ENCODE results near the gene PLCG2.

PLCG2 gene

DNA sequence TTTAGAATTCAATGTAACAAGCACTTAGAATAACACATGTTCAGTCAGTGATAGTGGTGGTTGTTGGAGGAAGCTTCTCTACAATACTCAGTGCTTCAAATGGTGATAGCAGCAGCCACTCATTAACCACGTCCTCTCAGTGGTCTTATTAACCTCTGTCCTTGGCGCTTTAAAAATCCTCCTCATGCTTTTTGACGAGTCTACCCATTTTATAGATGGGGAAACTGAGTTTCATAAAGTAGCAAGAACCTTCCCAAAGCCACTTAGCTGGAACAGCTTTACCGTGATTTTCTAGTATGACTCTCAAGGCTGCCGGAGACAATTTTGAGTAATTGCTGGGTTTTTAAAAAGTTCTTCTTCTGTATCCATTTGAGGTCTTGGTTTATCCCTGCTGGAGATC is 47.4 kb downstream of the PLCG2 start:
- Histone ChIP-seq H3K36me3 (replicated peaks; ENCODE audit: low read depth, low read length) (peaks cover 32% of the 10 kb centered on the region), H3K27ac (ENCODE audit: low read length) (peak overlapping the region; percentile 41), H3K4me1 (ENCODE audit: low read length) (peaks cover 92% of the 10 kb centered on the region), H3K9ac (ENCODE audit: low read length) (no peak overlapping the region), H3K9me3 (ENCODE audit: insufficient read depth, low read length) (peaks cover 5% of the 10 kb centered on the region; the same call in 1 of the 2 replicates), H3K4me2 (ENCODE audit: low read length) (peak overlapping the region; percentile 53), H3K79me2 (ENCODE audit: low read length) (peaks cover 87% of the 10 kb centered on the region), H3K4me3 (ENCODE audit: low read length) (no peak overlapping the region), H4K20me1 (ENCODE audit: insufficient read depth, low read length) (peaks cover 8% of the 10 kb centered on the region; the same call in 1 of the 2 replicates), H2AFZ (ENCODE audit: low read depth, low read length) (no peak overlapping the region), H3K27me3 (ENCODE audit: low read depth, low read length) (no peaks in the 10 kb centered on the region)
- TF ChIP-seq EZH2phosphoT487 (IDR thresholded peaks at IDR 0.05; ENCODE audit: low read depth) = no peak
- TF ChIP-seq, protein P1, sequence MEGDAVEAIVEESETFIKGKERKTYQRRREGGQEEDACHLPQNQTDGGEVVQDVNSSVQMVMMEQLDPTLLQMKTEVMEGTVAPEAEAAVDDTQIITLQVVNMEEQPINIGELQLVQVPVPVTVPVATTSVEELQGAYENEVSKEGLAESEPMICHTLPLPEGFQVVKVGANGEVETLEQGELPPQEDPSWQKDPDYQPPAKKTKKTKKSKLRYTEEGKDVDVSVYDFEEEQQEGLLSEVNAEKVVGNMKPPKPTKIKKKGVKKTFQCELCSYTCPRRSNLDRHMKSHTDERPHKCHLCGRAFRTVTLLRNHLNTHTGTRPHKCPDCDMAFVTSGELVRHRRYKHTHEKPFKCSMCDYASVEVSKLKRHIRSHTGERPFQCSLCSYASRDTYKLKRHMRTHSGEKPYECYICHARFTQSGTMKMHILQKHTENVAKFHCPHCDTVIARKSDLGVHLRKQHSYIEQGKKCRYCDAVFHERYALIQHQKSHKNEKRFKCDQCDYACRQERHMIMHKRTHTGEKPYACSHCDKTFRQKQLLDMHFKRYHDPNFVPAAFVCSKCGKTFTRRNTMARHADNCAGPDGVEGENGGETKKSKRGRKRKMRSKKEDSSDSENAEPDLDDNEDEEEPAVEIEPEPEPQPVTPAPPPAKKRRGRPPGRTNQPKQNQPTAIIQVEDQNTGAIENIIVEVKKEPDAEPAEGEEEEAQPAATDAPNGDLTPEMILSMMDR (IDR thresholded peaks at IDR 0.05; ENCODE audit: low read depth, low read length) = no peak

DNA sequence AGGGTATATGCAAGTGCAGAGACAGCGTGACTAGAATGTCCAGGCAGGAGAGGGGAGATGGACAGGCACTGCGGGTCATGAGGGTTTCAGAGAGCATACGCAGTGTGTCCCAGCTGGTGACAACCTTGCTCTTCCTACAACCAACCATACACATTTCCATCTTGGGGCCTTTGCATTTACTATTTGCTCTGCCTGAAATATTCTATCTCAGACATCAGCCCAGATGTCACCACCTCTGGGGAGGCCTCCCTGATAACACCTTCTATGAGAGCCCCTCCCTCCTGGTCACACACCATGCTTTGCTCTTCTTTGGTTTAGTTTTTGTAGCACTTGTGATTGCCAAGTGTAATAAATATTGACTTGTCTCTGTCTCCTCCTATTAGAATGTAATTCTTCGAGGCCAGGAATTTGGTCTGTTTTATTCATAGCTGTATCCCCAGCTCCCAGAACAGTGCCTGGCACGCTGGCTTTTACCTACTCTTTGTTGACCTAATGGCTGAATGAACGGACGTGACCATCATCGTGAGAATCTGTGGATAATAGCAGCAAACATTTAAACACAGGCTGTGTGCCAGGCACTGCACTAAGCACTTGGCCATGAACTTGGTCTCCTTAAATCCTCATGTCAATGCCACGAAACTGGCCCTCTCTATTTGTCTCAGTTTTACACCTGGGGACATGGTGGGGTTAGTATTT is 51.9 kb downstream of the PLCG2 start:
- H3K4me3 ChIP-seq (ENCODE audit: low read length) = peak overlapping the region; percentile 74
- H3K36me3 ChIP-seq (replicated peaks; ENCODE audit: low read depth, low read length) = peaks cover 23% of the 10 kb centered on the region
- peaks cover 29% of the 10 kb centered on the region; the same call in 1 of the 2 replicates for H4K20me1 ChIP-seq (ENCODE audit: insufficient read depth, low read length)
- TF ChIP-seq, protein P1 (IDR thresholded peaks at IDR 0.05; ENCODE audit: low read depth, low read length) = no peak
- TF ChIP-seq EZH2phosphoT487 (IDR thresholded peaks at IDR 0.05; ENCODE audit: low read depth) = no peak
- H3K79me2 ChIP-seq (ENCODE audit: low read length) = peaks cover 87% of the 10 kb centered on the region
- H3K4me2 ChIP-seq (ENCODE audit: low read length) = peak overlapping the region; percentile 99
- no peaks in the 10 kb centered on the region for H3K27me3 ChIP-seq (ENCODE audit: low read depth, low read length)
- H2AFZ ChIP-seq (ENCODE audit: low read depth, low read length) = no peak overlapping the region
- H3K9ac ChIP-seq (ENCODE audit: low read length) = peak overlapping the region; percentile 85
- H3K9me3 ChIP-seq (ENCODE audit: insufficient read depth, low read length) = no peaks in the 10 kb centered on the region
- H3K4me1 ChIP-seq (ENCODE audit: low read length) = peaks cover 95% of the 10 kb centered on the region
- H3K27ac ChIP-seq (ENCODE audit: low read length) = peak overlapping the region; percentile 85

DNA sequence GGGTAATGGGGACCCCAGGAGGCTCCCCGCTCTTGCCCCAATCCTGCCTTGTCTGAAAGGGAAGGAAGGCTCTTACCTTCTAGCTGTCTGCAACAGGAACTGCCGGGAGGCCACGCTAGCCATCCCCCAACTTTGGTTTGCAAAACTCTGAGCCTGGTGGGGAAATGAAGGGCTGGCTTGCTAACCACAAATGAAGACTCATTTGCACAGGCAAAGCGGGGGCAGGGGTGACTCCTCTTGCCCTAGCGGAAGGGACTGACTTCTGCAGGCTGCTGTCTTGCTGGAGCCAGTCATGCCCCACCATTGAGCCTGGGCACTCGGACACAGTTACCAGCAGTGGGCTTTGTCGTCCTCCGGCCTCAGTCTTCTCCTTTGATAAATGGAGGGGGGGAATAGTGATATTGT is 52.6 kb downstream of the PLCG2 start:
- peak overlapping the region; percentile 99 for H3K4me2 ChIP-seq (ENCODE audit: low read length)
- peaks cover 95% of the 10 kb centered on the region for H3K4me1 ChIP-seq (ENCODE audit: low read length)
- no peaks in the 10 kb centered on the region for H3K27me3 ChIP-seq (ENCODE audit: low read depth, low read length)
- peaks cover 24% of the 10 kb centered on the region for H3K36me3 ChIP-seq (replicated peaks; ENCODE audit: low read depth, low read length)
- no peak overlapping the region for H2AFZ ChIP-seq (ENCODE audit: low read depth, low read length)
- H3K4me3 ChIP-seq (ENCODE audit: low read length) = peak overlapping the region; percentile 74
- TF ChIP-seq, protein P1 (IDR thresholded peaks at IDR 0.05; ENCODE audit: low read depth, low read length) = peak; percentile 18; the same call in 1 of the 2 replicates
- TF ChIP-seq EZH2phosphoT487 (IDR thresholded peaks at IDR 0.05; ENCODE audit: low read depth) = no peak
- H3K9ac ChIP-seq (ENCODE audit: low read length) = peak overlapping the region; percentile 85
- peak overlapping the region; percentile 85 for H3K27ac ChIP-seq (ENCODE audit: low read length)
- no peaks in the 10 kb centered on the region for H3K9me3 ChIP-seq (ENCODE audit: insufficient read depth, low read length)
- peaks cover 33% of the 10 kb centered on the region; the same call in 1 of the 2 replicates for H4K20me1 ChIP-seq (ENCODE audit: insufficient read depth, low read length)
- peaks cover 85% of the 10 kb centered on the region for H3K79me2 ChIP-seq (ENCODE audit: low read length)

DNA sequence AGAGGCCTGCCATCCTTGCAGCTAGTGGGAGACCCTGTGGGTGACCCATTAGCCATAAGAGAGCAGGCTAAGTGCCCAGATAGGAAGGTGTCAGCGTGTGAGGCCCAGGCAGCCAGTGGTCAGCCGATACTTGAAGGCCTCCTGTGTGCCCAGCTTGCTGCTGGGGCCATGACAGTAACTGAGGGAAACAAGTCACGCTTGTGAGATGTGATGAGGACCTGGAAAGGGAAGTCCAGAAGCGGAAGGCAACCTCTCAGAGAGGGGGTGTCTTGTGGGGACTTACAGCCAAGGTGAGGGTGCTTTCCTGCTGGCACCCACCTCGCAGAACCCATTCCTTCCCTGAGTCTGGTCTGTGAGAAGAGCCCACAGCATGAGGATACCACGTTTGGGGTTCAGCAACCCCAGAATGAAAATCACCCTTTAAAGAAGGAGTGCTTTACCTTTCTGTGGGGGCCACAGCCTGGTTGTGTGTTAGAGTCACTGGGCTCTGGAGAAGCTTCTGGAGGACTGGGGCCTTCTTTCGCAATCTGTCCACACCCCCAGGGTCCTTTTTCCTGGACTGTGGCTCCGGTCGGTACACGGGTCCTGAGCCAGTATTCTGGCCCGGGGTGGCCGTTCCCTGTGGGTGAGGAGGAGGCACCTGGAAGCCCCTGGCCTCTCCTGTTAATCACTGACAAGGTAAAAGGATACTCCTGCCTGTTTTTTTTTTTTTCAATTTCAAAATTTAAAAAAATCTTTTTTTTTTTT is 53.9 kb downstream of the PLCG2 start:
- Histone ChIP-seq H3K4me3 (ENCODE audit: low read length) (peak overlapping the region; percentile 74; the same call in 1 of the 2 replicates), H3K9ac (ENCODE audit: low read length) (peak overlapping the region; percentile 33; the same call in 1 of the 2 replicates), H3K36me3 (replicated peaks; ENCODE audit: low read depth, low read length) (peaks cover 14% of the 10 kb centered on the region), H3K4me1 (ENCODE audit: low read length) (peaks cover 95% of the 10 kb centered on the region), H3K27ac (ENCODE audit: low read length) (peak overlapping the region; percentile 85), H2AFZ (ENCODE audit: low read depth, low read length) (no peak overlapping the region), H4K20me1 (ENCODE audit: insufficient read depth, low read length) (peaks cover 40% of the 10 kb centered on the region), H3K79me2 (ENCODE audit: low read length) (peaks cover 80% of the 10 kb centered on the region), H3K4me2 (ENCODE audit: low read length) (peak overlapping the region; percentile 99), H3K27me3 (ENCODE audit: low read depth, low read length) (no peaks in the 10 kb centered on the region), H3K9me3 (ENCODE audit: insufficient read depth, low read length) (no peaks in the 10 kb centered on the region)
- TF ChIP-seq EZH2phosphoT487 (IDR thresholded peaks at IDR 0.05; ENCODE audit: low read depth) = no peak
- TF ChIP-seq, protein P1 (IDR thresholded peaks at IDR 0.05; ENCODE audit: low read depth, low read length) = no peak

All from OCI-LY3 (cell line).